ENCODE measurements around the gene C4orf50.

Gene C4orf50

DNA sequence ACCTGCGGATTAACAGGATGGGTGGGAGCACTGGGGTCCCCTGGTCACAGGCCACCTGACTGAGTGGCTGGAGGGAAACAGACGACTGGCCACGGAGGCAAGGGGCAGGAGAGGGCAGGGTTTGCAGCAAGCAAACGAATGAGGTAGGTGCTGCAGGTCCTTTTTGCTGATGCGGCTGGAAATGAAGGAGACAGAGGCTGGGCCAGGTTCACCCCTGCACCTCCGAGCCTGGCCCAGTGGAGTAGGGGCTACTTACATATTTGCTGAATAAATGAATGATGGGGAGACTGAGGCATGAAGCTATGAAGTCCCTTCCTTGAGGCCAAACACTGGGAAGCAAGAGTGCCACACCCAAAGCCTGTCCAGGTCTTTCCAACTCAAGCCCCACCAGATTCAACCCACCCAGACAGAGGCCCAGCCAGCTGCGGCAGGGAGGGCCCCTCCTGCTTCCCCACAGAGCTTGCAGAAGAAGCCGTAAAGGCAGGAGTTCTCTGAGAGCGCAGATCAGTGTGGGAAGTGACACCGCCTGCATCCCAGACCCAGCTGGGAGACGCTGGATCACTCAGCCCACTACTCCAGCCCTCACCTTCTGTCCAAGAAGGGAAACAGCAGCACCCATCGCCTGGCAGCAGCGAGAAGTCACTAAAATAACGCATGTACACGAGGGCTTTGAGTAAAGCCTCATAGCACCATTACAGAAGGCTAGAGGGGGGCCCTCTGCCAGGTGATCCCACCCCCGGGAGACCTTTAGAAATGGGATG is 36.1 kb upstream of the C4orf50 start:
- peaks cover 13% of the 10 kb centered on the region for H3K9me3 Mint-ChIP-seq
- H3K4me1 Mint-ChIP-seq: peaks cover 5% of the 10 kb centered on the region
- no peak overlapping the region for H3K27ac Mint-ChIP-seq
- H3K36me3 Mint-ChIP-seq (ENCODE audit: low read depth): no peaks in the 10 kb centered on the region
- TF ChIP-seq, protein P1, sequence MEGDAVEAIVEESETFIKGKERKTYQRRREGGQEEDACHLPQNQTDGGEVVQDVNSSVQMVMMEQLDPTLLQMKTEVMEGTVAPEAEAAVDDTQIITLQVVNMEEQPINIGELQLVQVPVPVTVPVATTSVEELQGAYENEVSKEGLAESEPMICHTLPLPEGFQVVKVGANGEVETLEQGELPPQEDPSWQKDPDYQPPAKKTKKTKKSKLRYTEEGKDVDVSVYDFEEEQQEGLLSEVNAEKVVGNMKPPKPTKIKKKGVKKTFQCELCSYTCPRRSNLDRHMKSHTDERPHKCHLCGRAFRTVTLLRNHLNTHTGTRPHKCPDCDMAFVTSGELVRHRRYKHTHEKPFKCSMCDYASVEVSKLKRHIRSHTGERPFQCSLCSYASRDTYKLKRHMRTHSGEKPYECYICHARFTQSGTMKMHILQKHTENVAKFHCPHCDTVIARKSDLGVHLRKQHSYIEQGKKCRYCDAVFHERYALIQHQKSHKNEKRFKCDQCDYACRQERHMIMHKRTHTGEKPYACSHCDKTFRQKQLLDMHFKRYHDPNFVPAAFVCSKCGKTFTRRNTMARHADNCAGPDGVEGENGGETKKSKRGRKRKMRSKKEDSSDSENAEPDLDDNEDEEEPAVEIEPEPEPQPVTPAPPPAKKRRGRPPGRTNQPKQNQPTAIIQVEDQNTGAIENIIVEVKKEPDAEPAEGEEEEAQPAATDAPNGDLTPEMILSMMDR (IDR thresholded peaks at IDR 0.05; ENCODE audit: unreplicated experiment in 3 of 3): no peak
- H3K27me3 Mint-ChIP-seq (ENCODE audit: low read depth): peaks cover 20% of the 10 kb centered on the region
- no peak overlapping the region for H3K4me3 Mint-ChIP-seq

DNA sequence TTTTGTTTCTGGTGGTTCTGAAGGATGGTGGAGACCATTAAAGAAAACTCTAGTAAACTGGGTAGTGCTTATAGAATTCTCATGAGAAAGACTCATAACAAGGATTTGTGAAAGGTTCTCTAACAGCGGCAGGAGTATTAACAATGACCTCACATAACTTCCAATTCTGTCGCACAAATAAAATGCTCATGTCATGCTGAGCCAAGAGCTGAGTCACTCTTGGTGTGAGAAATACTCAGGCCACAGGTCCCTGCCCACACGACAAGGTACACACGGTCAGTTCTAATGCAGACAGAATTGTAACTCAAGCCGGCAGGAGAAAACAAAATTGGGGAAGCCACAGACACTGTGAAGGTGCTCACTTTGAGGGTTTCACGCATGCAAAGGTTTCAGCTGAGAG is 34.4 kb upstream of the C4orf50 start:
- Mint-ChIP-seq H3K9me3 (peaks cover 4% of the 10 kb centered on the region), H3K4me3 (no peak overlapping the region), H3K36me3 (ENCODE audit: low read depth) (no peaks in the 10 kb centered on the region), H3K27ac (no peak overlapping the region), H3K4me1 (peaks cover 5% of the 10 kb centered on the region), H3K27me3 (ENCODE audit: low read depth) (peaks cover 26% of the 10 kb centered on the region)
- TF ChIP-seq, protein P1 (IDR thresholded peaks at IDR 0.05; ENCODE audit: unreplicated experiment in 3 of 3): no peak

- Mint-ChIP-seq H3K36me3 (ENCODE audit: low read depth) (no peaks in the 10 kb centered on the region), H3K4me1 (peaks cover 5% of the 10 kb centered on the region), H3K27ac (no peak overlapping the region), H3K4me3 (no peak overlapping the region), H3K27me3 (ENCODE audit: low read depth) (peaks cover 35% of the 10 kb centered on the region), H3K9me3 (no peaks in the 10 kb centered on the region)
- TF ChIP-seq, protein P1 (IDR thresholded peaks at IDR 0.05; ENCODE audit: unreplicated experiment in 3 of 3): no peak
Observed at GRCh38 chr4:6050551-6050950, 32.3 kb upstream of the C4orf50 start.

DNA sequence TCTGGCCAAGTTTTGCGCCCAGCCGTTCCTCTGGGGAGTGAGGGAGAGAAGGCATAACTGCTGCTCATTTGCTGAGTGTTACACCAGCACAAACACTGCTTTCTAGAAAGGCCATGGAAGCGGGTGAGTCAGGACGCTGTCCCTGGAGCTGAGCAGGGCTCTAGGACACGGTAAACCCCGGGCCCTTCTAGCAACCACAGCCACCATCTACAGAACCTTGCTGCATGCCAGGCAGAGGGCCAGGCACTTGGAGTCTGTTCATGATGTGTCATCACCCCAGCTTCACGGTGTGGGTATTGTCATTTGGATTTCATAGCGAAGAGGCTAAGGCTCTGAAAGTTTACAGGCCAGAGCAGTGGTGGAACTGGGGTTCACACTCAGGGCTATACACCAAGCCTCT is 31.8 kb upstream of the C4orf50 start:
- H3K36me3 Mint-ChIP-seq (ENCODE audit: low read depth): no peaks in the 10 kb centered on the region
- H3K4me3 Mint-ChIP-seq: no peak overlapping the region
- no peaks in the 10 kb centered on the region for H3K9me3 Mint-ChIP-seq
- H3K27me3 Mint-ChIP-seq (ENCODE audit: low read depth): peaks cover 39% of the 10 kb centered on the region
- no peak overlapping the region for H3K27ac Mint-ChIP-seq
- TF ChIP-seq, protein P1 (IDR thresholded peaks at IDR 0.05; ENCODE audit: unreplicated experiment in 3 of 3): no peak
- peaks cover 5% of the 10 kb centered on the region for H3K4me1 Mint-ChIP-seq

- TF ChIP-seq, protein P1 (IDR thresholded peaks at IDR 0.05; ENCODE audit: unreplicated experiment in 3 of 3): no peak
- no peak overlapping the region for H3K27ac Mint-ChIP-seq
- peaks cover 43% of the 10 kb centered on the region for H3K27me3 Mint-ChIP-seq (ENCODE audit: low read depth)
- H3K4me3 Mint-ChIP-seq: no peak overlapping the region
- no peaks in the 10 kb centered on the region for H3K36me3 Mint-ChIP-seq (ENCODE audit: low read depth)
- peaks cover 5% of the 10 kb centered on the region for H3K4me1 Mint-ChIP-seq
- no peaks in the 10 kb centered on the region for H3K9me3 Mint-ChIP-seq
Observed at GRCh38 chr4:6049278-6049677, 31.0 kb upstream of the C4orf50 start.

DNA sequence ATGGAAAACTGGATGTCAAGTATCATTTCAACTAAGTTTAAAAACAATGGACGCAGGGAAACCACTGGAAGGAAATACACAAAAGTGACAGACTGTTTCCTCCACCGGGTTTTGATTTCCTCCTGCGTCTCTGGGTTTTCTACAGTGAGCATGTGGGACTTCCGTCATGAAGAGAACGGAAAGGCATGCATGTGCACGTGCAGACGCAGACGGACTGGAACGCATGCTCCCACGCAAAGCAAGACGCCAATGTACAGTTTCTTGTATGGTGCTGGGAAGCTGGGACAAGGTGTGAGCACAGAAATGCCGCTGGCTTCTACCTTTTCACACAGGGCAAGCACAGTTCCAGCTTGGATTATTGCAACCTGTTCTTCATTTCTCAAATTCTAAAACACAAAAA is 30.3 kb upstream of the C4orf50 start:
- peaks cover 42% of the 10 kb centered on the region for H3K27me3 Mint-ChIP-seq (ENCODE audit: low read depth)
- TF ChIP-seq, protein P1 (IDR thresholded peaks at IDR 0.05; ENCODE audit: unreplicated experiment in 3 of 3): no peak
- no peak overlapping the region for H3K27ac Mint-ChIP-seq
- no peak overlapping the region for H3K4me3 Mint-ChIP-seq
- H3K36me3 Mint-ChIP-seq (ENCODE audit: low read depth): no peaks in the 10 kb centered on the region
- no peaks in the 10 kb centered on the region for H3K9me3 Mint-ChIP-seq
- peaks cover 5% of the 10 kb centered on the region for H3K4me1 Mint-ChIP-seq

Measured in nephron (organoid).